Testis (tissue), 2 donors: Measurements from ENCODE around the gene FLNB.

Source experiments
- POLR2A ChIP-seq: fragments of 450-650 bp; IDR thresholded peaks from one replicate; pipeline ENCODE4 v1.6.1; 2017; ENCODE audit warnings: antibody characterized with exemption, mild to moderate bottlenecking, moderate library complexity
- TF ChIP-seq, protein P1 (sequence below), 3 experiments: fragments of 450-650 bp in 2 of 3; fragments of 200-600 bp in 1 of 3; sonication (generic) in 1 of 3; IDR thresholded peaks; one replicate each; pipeline ENCODE4 v1.5.1; 2016 to 2019; ENCODE audit warnings: antibody characterized with exemption in 3 of 3, mild to moderate bottlenecking in 2 of 3, moderate library complexity in 1 of 3

GRCh38 chr3:58041826-58042324 is 33.7 kb downstream of the FLNB start:
- TF ChIP-seq POLR2A, result no peak
- TF ChIP-seq, protein P1, sequence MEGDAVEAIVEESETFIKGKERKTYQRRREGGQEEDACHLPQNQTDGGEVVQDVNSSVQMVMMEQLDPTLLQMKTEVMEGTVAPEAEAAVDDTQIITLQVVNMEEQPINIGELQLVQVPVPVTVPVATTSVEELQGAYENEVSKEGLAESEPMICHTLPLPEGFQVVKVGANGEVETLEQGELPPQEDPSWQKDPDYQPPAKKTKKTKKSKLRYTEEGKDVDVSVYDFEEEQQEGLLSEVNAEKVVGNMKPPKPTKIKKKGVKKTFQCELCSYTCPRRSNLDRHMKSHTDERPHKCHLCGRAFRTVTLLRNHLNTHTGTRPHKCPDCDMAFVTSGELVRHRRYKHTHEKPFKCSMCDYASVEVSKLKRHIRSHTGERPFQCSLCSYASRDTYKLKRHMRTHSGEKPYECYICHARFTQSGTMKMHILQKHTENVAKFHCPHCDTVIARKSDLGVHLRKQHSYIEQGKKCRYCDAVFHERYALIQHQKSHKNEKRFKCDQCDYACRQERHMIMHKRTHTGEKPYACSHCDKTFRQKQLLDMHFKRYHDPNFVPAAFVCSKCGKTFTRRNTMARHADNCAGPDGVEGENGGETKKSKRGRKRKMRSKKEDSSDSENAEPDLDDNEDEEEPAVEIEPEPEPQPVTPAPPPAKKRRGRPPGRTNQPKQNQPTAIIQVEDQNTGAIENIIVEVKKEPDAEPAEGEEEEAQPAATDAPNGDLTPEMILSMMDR (IDR thresholded peaks at IDR 0.05), result no peak
